K562 (cell line): Measurements from ENCODE around the gene MALAT1. TPM values are rescaled to one million over a fixed set of nuclear protein-coding genes. Genes with fewer than 3 reads are reported as not detected.
A peak's percentile ranks its signal among the peaks of the same experiment; 100 is the strongest.

Source experiments
- ADNP ChIP-seq: fragments of 200-800 bp; sonication (Bioruptor generic); IDR thresholded peaks from 2 replicates; pipeline ENCODE4 v1.6.1; 2016; ENCODE audit warnings: missing genetic modification characterization, missing compliant biosample characterization
- BRCA1 ChIP-seq, 2 experiments: fragments of 450-650 bp in 1 of 2; sonication (generic) in 1 of 2; formaldehyde crosslinking in 1 of 2; IDR thresholded peaks; 2 replicates each; pipeline versions ENCODE4 v1.5.0 to v1.6.1; 2017 to 2020; ENCODE audit warnings: mild to moderate bottlenecking in 1 of 2, missing genetic modification reagents in 1 of 2
- CBX1 ChIP-seq: sonication (generic); IDR thresholded peaks from 2 replicates; pipeline ENCODE4 v1.6.1; 2016; ENCODE audit warnings: antibody characterized with exemption, low read depth, mild to moderate bottlenecking
- E2F5 ChIP-seq: sonication (generic); formaldehyde crosslinking; IDR thresholded peaks from 2 replicates; pipeline ENCODE4 v1.8.0; 2022; ENCODE audit warnings: mild to moderate bottlenecking, missing genetic modification reagents
- KAT2B ChIP-seq: IDR thresholded peaks from one replicate; pipeline ENCODE4 v1.6.1; 2012; ENCODE audit warnings: low read depth, mild to moderate bottlenecking, control low read depth, inconsistent platforms, low read length, moderate library complexity
- KDM5B ChIP-seq: fragments of 200-600 bp; sonication (generic); IDR thresholded peaks from 2 replicates; pipeline ENCODE4 v1.6.1; 2012; ENCODE audit warnings: low read depth, mild to moderate bottlenecking, moderate library complexity, low read length, control low read depth, inconsistent platforms; ENCODE audit not compliant: insufficient replicate concordance
- MTF1 ChIP-seq: fragments of 250-450 bp; sonication (Bioruptor Pico); IDR thresholded peaks from 2 replicates; pipeline ENCODE4 v1.9.0; 2021; ENCODE audit warnings: moderate library complexity, mild to moderate bottlenecking, inconsistent platforms, borderline replicate concordance
- RBFOX2 ChIP-seq: fragments of 200-400 bp; formaldehyde crosslinking; IDR thresholded peaks from 2 replicates; pipeline ENCODE4 v1.6.1; 2017; ENCODE audit warnings: low read depth, mild to moderate bottlenecking, low read length, moderate library complexity
- USF2 ChIP-seq: sonication (generic); formaldehyde crosslinking; IDR thresholded peaks from 2 replicates; pipeline ENCODE4 v1.5.0; 2020; ENCODE audit warnings: missing genetic modification reagents
- ZNF140 ChIP-seq: fragments of 250-450 bp; sonication (Bioruptor Pico); IDR thresholded peaks from 2 replicates; pipeline ENCODE4 v1.8.0; 2021; ENCODE audit warnings: moderate library complexity, mild to moderate bottlenecking, inconsistent platforms
- ZNF224 ChIP-seq: sonication (generic); formaldehyde crosslinking; IDR thresholded peaks from 2 replicates; pipeline ENCODE4 v1.8.0; 2022; ENCODE audit warnings: mild to moderate bottlenecking, missing genetic modification reagents
- ZNF277 ChIP-seq: fragments of 250-450 bp; sonication (Bioruptor Pico); IDR thresholded peaks from 2 replicates; pipeline ENCODE4 v1.8.0; 2022; ENCODE audit warnings: inconsistent platforms, mild to moderate bottlenecking, moderate library complexity, borderline replicate concordance
- polyA plus RNA-seq, 8 experiments: library from polyadenylated mRNA; depleted of rRNA in 4 of 8; stranded (reverse) in 5 of 8; unstranded in 3 of 8; fragments of >200 nt; fragmentation: Nextera tagmentation in 2 of 8; fragmentation: Illumina TruSeq in 1 of 8; extraction: Ambion mirVana in 2 of 8; extraction: Trizol in 1 of 8; gene quantifications; 2 replicates each; pipeline versions ENCODE4 v1.2.1 to v1.2.3, GENCODE V29; 2011 to 2014; ENCODE audit warnings: inconsistent platforms in 1 of 8, missing spikeins in 1 of 8
- total RNA-seq, 7 experiments: library from RNA; depleted of rRNA in 6 of 7; stranded (reverse); fragments of >200 nt in 6 of 7; fragmentation: Illumina TruSeq in 2 of 7; extraction: Trizol in 2 of 7; gene quantifications; 2 replicates each; pipeline versions ENCODE4 v1.2.1 to v1.2.3, GENCODE V29; 2011 to 2021; ENCODE audit warnings: low replicate concordance in 1 of 7
- TF ChIP-seq, protein P1 (sequence below), 2 experiments: fragments of 450-650 bp; IDR thresholded peaks; 2 replicates each; pipeline ENCODE4 v1.6.1; 2016
- TF ChIP-seq, protein P2 (sequence below): sonication (generic); formaldehyde crosslinking; IDR thresholded peaks from 2 replicates; pipeline ENCODE4 v1.8.1; 2022; ENCODE audit warnings: missing genetic modification reagents
- TF ChIP-seq, protein P3 (sequence below), 2 experiments: fragments of 250-450 bp in 1 of 2; fragments of 450-650 bp in 1 of 2; sonication (Bioruptor Pico) in 1 of 2; IDR thresholded peaks; 2 replicates each; pipeline versions ENCODE4 v1.6.1 to v1.8.0; 2016 to 2021; ENCODE audit warnings: mild to moderate bottlenecking in 2 of 2, moderate library complexity in 2 of 2, missing compliant biosample characterization in 1 of 2, missing genetic modification characterization in 1 of 2
- TF ChIP-seq, protein P4 (sequence below): fragments of 200-400 bp; formaldehyde crosslinking; IDR thresholded peaks from 2 replicates; pipeline ENCODE4 v1.6.1; 2017; ENCODE audit warnings: mild to moderate bottlenecking, low read depth, low read length, moderate library complexity

Gene MALAT1
- total and polyA plus RNA-seq, 9 of the 15 experiments (the other 6 are each of a cell fraction or from before 2014, with no cell fraction given), result 363 to 8,715 (median 2,351) TPM

- TF ChIP-seq USF2 (CRISPR knock-in tag) (peak; percentile 93), MTF1 (CRISPR knock-in tag) (no peak), E2F5 (0 out of 2 replicates have a peak, but pooled peaks have one; percentile 45), ZNF224 (CRISPR knock-in tag) (no peak), KDM5B (peak; percentile 43), ZNF277 (CRISPR knock-in tag) (no peak), RBFOX2 (peak; percentile 69), ZNF140 (no peak), ADNP (tag) (no peak), BRCA1 (IDR thresholded peaks at IDR 0.05) (no peak), BRCA1 (CRISPR knock-in tag; IDR thresholded peaks at IDR 0.05) (no peak), KAT2B (no peak), CBX1 (no peak)
- TF ChIP-seq, protein P1, sequence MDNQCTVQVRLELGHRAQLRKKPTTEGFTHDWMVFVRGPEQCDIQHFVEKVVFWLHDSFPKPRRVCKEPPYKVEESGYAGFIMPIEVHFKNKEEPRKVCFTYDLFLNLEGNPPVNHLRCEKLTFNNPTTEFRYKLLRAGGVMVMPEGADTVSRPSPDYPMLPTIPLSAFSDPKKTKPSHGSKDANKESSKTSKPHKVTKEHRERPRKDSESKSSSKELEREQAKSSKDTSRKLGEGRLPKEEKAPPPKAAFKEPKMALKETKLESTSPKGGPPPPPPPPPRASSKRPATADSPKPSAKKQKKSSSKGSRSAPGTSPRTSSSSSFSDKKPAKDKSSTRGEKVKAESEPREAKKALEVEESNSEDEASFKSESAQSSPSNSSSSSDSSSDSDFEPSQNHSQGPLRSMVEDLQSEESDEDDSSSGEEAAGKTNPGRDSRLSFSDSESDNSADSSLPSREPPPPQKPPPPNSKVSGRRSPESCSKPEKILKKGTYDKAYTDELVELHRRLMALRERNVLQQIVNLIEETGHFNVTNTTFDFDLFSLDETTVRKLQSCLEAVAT (IDR thresholded peaks at IDR 0.05), result no peak
- TF ChIP-seq, protein P2, sequence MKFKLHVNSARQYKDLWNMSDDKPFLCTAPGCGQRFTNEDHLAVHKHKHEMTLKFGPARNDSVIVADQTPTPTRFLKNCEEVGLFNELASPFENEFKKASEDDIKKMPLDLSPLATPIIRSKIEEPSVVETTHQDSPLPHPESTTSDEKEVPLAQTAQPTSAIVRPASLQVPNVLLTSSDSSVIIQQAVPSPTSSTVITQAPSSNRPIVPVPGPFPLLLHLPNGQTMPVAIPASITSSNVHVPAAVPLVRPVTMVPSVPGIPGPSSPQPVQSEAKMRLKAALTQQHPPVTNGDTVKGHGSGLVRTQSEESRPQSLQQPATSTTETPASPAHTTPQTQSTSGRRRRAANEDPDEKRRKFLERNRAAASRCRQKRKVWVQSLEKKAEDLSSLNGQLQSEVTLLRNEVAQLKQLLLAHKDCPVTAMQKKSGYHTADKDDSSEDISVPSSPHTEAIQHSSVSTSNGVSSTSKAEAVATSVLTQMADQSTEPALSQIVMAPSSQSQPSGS (CRISPR knock-in tag), result no peak
- TF ChIP-seq, protein P3, sequence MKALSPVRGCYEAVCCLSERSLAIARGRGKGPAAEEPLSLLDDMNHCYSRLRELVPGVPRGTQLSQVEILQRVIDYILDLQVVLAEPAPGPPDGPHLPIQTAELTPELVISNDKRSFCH (CRISPR knock-in tag; IDR thresholded peaks at IDR 0.05), result no peak
- TF ChIP-seq, protein P3 (tag; IDR thresholded peaks at IDR 0.05), result no peak
- TF ChIP-seq, protein P4, sequence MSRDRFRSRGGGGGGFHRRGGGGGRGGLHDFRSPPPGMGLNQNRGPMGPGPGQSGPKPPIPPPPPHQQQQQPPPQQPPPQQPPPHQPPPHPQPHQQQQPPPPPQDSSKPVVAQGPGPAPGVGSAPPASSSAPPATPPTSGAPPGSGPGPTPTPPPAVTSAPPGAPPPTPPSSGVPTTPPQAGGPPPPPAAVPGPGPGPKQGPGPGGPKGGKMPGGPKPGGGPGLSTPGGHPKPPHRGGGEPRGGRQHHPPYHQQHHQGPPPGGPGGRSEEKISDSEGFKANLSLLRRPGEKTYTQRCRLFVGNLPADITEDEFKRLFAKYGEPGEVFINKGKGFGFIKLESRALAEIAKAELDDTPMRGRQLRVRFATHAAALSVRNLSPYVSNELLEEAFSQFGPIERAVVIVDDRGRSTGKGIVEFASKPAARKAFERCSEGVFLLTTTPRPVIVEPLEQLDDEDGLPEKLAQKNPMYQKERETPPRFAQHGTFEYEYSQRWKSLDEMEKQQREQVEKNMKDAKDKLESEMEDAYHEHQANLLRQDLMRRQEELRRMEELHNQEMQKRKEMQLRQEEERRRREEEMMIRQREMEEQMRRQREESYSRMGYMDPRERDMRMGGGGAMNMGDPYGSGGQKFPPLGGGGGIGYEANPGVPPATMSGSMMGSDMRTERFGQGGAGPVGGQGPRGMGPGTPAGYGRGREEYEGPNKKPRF, result no peak
These were observed 26.1 kb downstream of the MALAT1 start, which contains the start of gene SCYL1 (continued) for GRCh38 chr11:65524741-65525545.
